H1 (cell line): ENCODE data around the gene NCK1. TPM values are rescaled to one million over a fixed set of nuclear protein-coding genes. Genes with fewer than 3 reads are reported as not detected.

ENCODE experiments used
- CTCF ChIA-PET: fragments of 300-600 bp; sonication (Branson Sonifier 250); formaldehyde crosslinking; loops from one replicate; lab custom pipeline; 2021; ENCODE audit not compliant: partially characterized antibody; lab: Charles Lee
- POLR2A ChIA-PET: fragments of 300-600 bp; sonication (Branson Sonifier 250); formaldehyde crosslinking; loops from one replicate; lab custom pipeline; 2021; ENCODE audit warnings: inconsistent platforms; ENCODE audit not compliant: partially characterized antibody; lab: Charles Lee
- DNase-seq, 2 experiments: peaks; one replicate each; pipeline versions ENCODE4 v3.0.0 to v3.0.0-alpha.2; 2010 to 2022; ENCODE audit warnings: low spot score in 2 of 2, low read depth in 1 of 2, mixed read lengths in 1 of 2
- FAIRE-seq: peaks from 2 replicates; lab custom pipeline; 2011; peaks lifted over from hg19 to GRCh38; lab: Jason Lieb, UNC
- H2AFZ ChIP-seq: 2 replicates; pipeline ENCODE4 v1.8.1; 2012; ENCODE audit warnings: low read length, inconsistent platforms
- H2AK5ac ChIP-seq: 2 replicates; pipeline ENCODE4 v1.6.1; 2013; ENCODE audit warnings: low read depth, low read length
- H2BK120ac ChIP-seq: replicated peaks from 2 replicates; pipeline ENCODE3; 2013; ENCODE audit warnings: low read depth, low read length, inconsistent platforms
- H2BK12ac ChIP-seq: 2 replicates; pipeline ENCODE4 v1.6.1; 2013; ENCODE audit warnings: low read depth, low read length
- H2BK15ac ChIP-seq: 2 replicates; pipeline ENCODE4 v1.6.1; 2013; ENCODE audit warnings: low read length
- H2BK20ac ChIP-seq: 2 replicates; pipeline ENCODE4 v1.6.1; 2013; ENCODE audit warnings: low read length
- H2BK5ac ChIP-seq: 2 replicates; pipeline ENCODE4 v1.6.1; 2013; ENCODE audit warnings: low read depth, low read length
- H3K14ac ChIP-seq: 2 replicates; pipeline ENCODE4 v1.6.1; 2013; ENCODE audit warnings: inconsistent platforms; ENCODE audit not compliant: insufficient read length
- H3K18ac ChIP-seq: 2 replicates; pipeline ENCODE4 v1.6.1; 2013; ENCODE audit warnings: low read length; ENCODE audit errors: extremely low read depth
- H3K23ac ChIP-seq: 2 replicates; pipeline ENCODE4 v1.6.1; 2013; ENCODE audit warnings: inconsistent platforms; ENCODE audit not compliant: insufficient read length
- H3K23me2 ChIP-seq: 2 replicates; pipeline ENCODE4 v1.6.1; 2013; ENCODE audit warnings: low read depth, low read length
- H3K27ac ChIP-seq: 2 replicates; pipeline ENCODE4 v1.6.1; 2011; ENCODE audit warnings: low read depth, low read length, inconsistent platforms
- H3K27me3 ChIP-seq, 4 experiments: replicated peaks in 1 of 4; 1 replicate in 1 of 4; 2 replicates in 3 of 4; pipeline versions ENCODE4 v1.6.1 to v1.8.1; 2011 to 2013; ENCODE audit warnings: low read length in 3 of 4, mild to moderate bottlenecking in 3 of 4, inconsistent platforms in 2 of 4, mixed read lengths in 2 of 4, moderate library complexity in 1 of 4; ENCODE audit not compliant: control insufficient read depth in 3 of 4, insufficient read depth in 3 of 4; ENCODE audit errors: extremely low read depth in 1 of 4
- H3K36me3 ChIP-seq, 4 experiments: 2 replicates each; pipeline versions ENCODE4 v1.6.1 to v1.8.1; 2011 to 2013; ENCODE audit warnings: mild to moderate bottlenecking in 4 of 4, low read length in 3 of 4, moderate library complexity in 2 of 4, control low read depth in 1 of 4, inconsistent platforms in 1 of 4; ENCODE audit not compliant: insufficient read depth in 4 of 4, control insufficient read depth in 2 of 4
- H3K4ac ChIP-seq: replicated peaks from 2 replicates; pipeline ENCODE3; 2013; ENCODE audit warnings: low read length, low read depth, mixed read lengths, inconsistent platforms; ENCODE audit not compliant: insufficient read length
- H3K4me1 ChIP-seq, 4 experiments: replicated peaks in 1 of 4; 1 replicate in 1 of 4; 2 replicates in 3 of 4; pipeline versions ENCODE4 v1.6.1 to v1.8.1; 2011 to 2013; ENCODE audit warnings: low read length in 3 of 4, inconsistent platforms in 2 of 4, mixed read lengths in 1 of 4; ENCODE audit not compliant: insufficient read depth in 4 of 4, control insufficient read depth in 3 of 4
- H3K4me2 ChIP-seq, 2 experiments: 2 replicates each; pipeline versions ENCODE4 v1.6.1 to v1.8.1; 2011 to 2013; ENCODE audit warnings: low read depth in 2 of 2, low read length in 2 of 2, control low read depth in 1 of 2, inconsistent platforms in 1 of 2, mild to moderate bottlenecking in 1 of 2; ENCODE audit not compliant: insufficient read depth in 1 of 2
- H3K4me3 ChIP-seq, 4 experiments: fragments of 200-600, 300-600 bp in 1 of 4; sonication (generic), shearing (Covaris generic), sonication (Bioruptor Twin) in 1 of 4; 2 replicates each; pipeline versions ENCODE4 v1.5.1 to v1.8.1; 2011 to 2016; ENCODE audit warnings: low read length in 4 of 4, low read depth in 3 of 4, control low read depth in 2 of 4, inconsistent platforms in 2 of 4, mild to moderate bottlenecking in 2 of 4, mixed read lengths in 1 of 4, moderate library complexity in 1 of 4; ENCODE audit not compliant: insufficient read depth in 2 of 4; ENCODE audit errors: extremely low read depth in 1 of 4
- H3K56ac ChIP-seq: replicated peaks from 2 replicates; pipeline ENCODE3; 2013; ENCODE audit warnings: low read depth, mild to moderate bottlenecking, mixed read lengths, low read length, inconsistent platforms; ENCODE audit not compliant: insufficient read length
- H3K79me1 ChIP-seq: 2 replicates; pipeline ENCODE4 v1.6.1; 2013; ENCODE audit warnings: low read depth, low read length, control low read depth
- H3K79me2 ChIP-seq, 2 experiments: 2 replicates each; pipeline versions ENCODE4 v1.6.1 to v1.8.1; 2012 to 2013; ENCODE audit warnings: low read length in 2 of 2, mild to moderate bottlenecking in 2 of 2, inconsistent platforms in 1 of 2; ENCODE audit not compliant: insufficient read depth in 2 of 2, control insufficient read depth in 1 of 2
- H3K9ac ChIP-seq, 4 experiments: replicated peaks in 1 of 4; 1 replicate in 1 of 4; 2 replicates in 3 of 4; pipeline versions ENCODE4 v1.6.1 to v1.8.1; 2011 to 2013; ENCODE audit warnings: low read depth in 3 of 4, low read length in 3 of 4, control low read depth in 2 of 4, mild to moderate bottlenecking in 2 of 4, moderate library complexity in 2 of 4, inconsistent platforms in 1 of 4; ENCODE audit errors: extremely low read depth in 1 of 4
- H3K9me3 ChIP-seq, 2 experiments: 2 replicates each; pipeline versions ENCODE4 v1.6.1 to v1.8.1; 2012 to 2013; ENCODE audit warnings: mild to moderate bottlenecking in 2 of 2, moderate library complexity in 2 of 2, control low read depth in 1 of 2, inconsistent platforms in 1 of 2, low read depth in 1 of 2, low read length in 1 of 2, mixed read lengths in 1 of 2; ENCODE audit not compliant: insufficient read depth in 2 of 2
- H4K20me1 ChIP-seq, 2 experiments: replicated peaks in 1 of 2; 2 replicates each; pipeline versions ENCODE3 to v1.8.1; 2011 to 2013; ENCODE audit warnings: inconsistent platforms in 2 of 2, low read length in 2 of 2, mild to moderate bottlenecking in 1 of 2; ENCODE audit not compliant: insufficient read depth in 2 of 2, control insufficient read depth in 1 of 2
- H4K5ac ChIP-seq: 2 replicates; pipeline ENCODE4 v1.6.1; 2013; ENCODE audit warnings: low read length, low read depth, mixed read lengths, inconsistent platforms; ENCODE audit not compliant: insufficient read length
- H4K8ac ChIP-seq: 2 replicates; pipeline ENCODE4 v1.8.0; 2013; ENCODE audit warnings: mild to moderate bottlenecking, moderate library complexity, low read length, inconsistent platforms; ENCODE audit not compliant: insufficient read depth; ENCODE audit errors: extremely low read depth
- H4K91ac ChIP-seq: replicated peaks from 2 replicates; pipeline ENCODE3; 2013; ENCODE audit warnings: low read length, mixed read lengths, inconsistent platforms; ENCODE audit not compliant: insufficient read length
- BCL11A ChIP-seq, 2 experiments: IDR thresholded peaks; one replicate each; pipeline ENCODE4 v1.6.1; 2011; ENCODE audit warnings: low read depth in 2 of 2, low read length in 2 of 2, mild to moderate bottlenecking in 2 of 2
- BRCA1 ChIP-seq: IDR thresholded peaks from 2 replicates; pipeline ENCODE4 v1.6.1; 2012; ENCODE audit warnings: low read depth, low read length, improper control_type of control experiment
- CREB1 ChIP-seq: IDR thresholded peaks from 2 replicates; pipeline ENCODE4 v1.6.1; 2012; ENCODE audit warnings: inconsistent platforms
- CTBP2 ChIP-seq: IDR thresholded peaks from 2 replicates; pipeline ENCODE4 v1.7.0; 2011; ENCODE audit warnings: borderline replicate concordance, mild to moderate bottlenecking, moderate library complexity, mixed read lengths, low read length; ENCODE audit not compliant: insufficient read depth, insufficient read length
- JUND ChIP-seq: IDR thresholded peaks from 2 replicates; pipeline ENCODE4 v1.6.1; 2011; ENCODE audit warnings: mild to moderate bottlenecking, improper control_type of control experiment, low read length
- PHF8 ChIP-seq: fragments of 200-600 bp; sonication (generic); conservative IDR thresholded peaks from 2 replicates; pipeline ENCODE4 v1.7.1; 2012; ENCODE audit warnings: low read depth, mild to moderate bottlenecking, inconsistent platforms, low read length, moderate library complexity
- RAD21 ChIP-seq, 2 experiments: IDR thresholded peaks in 1 of 2; conservative IDR thresholded peaks in 1 of 2; 2 replicates each; pipeline ENCODE4 v1.6.1; 2011; ENCODE audit warnings: low read depth in 2 of 2, low read length in 2 of 2, improper control_type of control experiment in 1 of 2, inconsistent platforms in 1 of 2, mild to moderate bottlenecking in 1 of 2, moderate library complexity in 1 of 2
- RFX5 ChIP-seq: IDR thresholded peaks from 2 replicates; pipeline ENCODE4 v1.6.1; 2011; ENCODE audit warnings: low read depth, low read length, improper control_type of control experiment, borderline replicate concordance
- YY1 ChIP-seq: IDR thresholded peaks from 2 replicates; pipeline ENCODE4 v1.6.1; 2011; ENCODE audit warnings: low read depth, mild to moderate bottlenecking, low read length
- WGBS, 2 experiments: shearing (Covaris generic) in 1 of 2; methylation state at CpG; one replicate each; pipeline versions ENCODE4 v1.1.6 to v1.1.7; 2013 to 2015; ENCODE audit warnings: low lambda C conversion rate in 2 of 2, mixed read lengths in 2 of 2, inconsistent platforms in 1 of 2, low coverage in 1 of 2, missing lambda C conversion rate in 1 of 2; ENCODE audit not compliant: insufficient replicate concordance in 2 of 2, insufficient coverage in 1 of 2, insufficient read length in 1 of 2; ENCODE audit errors: extremely low coverage in 1 of 2, missing lambda C conversion rate in 1 of 2; 5-methylcytosine and 5-hydroxymethylcytosine counted together
- polyA plus RNA-seq, 7 experiments: library from polyadenylated mRNA; depleted of rRNA in 3 of 7; stranded (reverse) in 5 of 7; unstranded in 2 of 7; fragments of >200 nt in 5 of 7; fragments of 200-250 nt in 2 of 7; gene quantifications; 1 replicate in 5 of 7; 2 replicates in 1 of 7; 4 replicates in 1 of 7; pipeline versions ENCODE4 v1.2.1 to v1.2.3, GENCODE V29; 2011 to 2013; ENCODE audit warnings: missing spikeins in 2 of 7, mixed read lengths in 2 of 7
- total RNA-seq: library from RNA; stranded (reverse); fragmentation: NEBNext Ultra II Directional; extraction: Animal tissue kit (Norgen Biotek cat#: 25700); gene quantifications from 2 replicates; pipeline ENCODE4 v1.2.1, GENCODE V29; 2021

Gene NCK1
- total and polyA plus RNA-seq, 2 of the 8 experiments (the other 6 are each of a cell fraction or from before 2014, with no cell fraction given): 10.0 to 28.5 TPM

GRCh38 chr3:136840252-136840651 lies 21.8 kb upstream of the NCK1 start:
- H2BK5ac ChIP-seq: no peak overlapping the region
- no peak overlapping the region for H4K8ac ChIP-seq
- no peak overlapping the region for H3K27ac ChIP-seq
- no peak overlapping the region for H2BK12ac ChIP-seq
- H3K9me3 ChIP-seq: no peaks in the 10 kb centered on the region
- H2BK20ac ChIP-seq: no peak overlapping the region
- H3K14ac ChIP-seq: no peak overlapping the region
- H2BK15ac ChIP-seq: no peak overlapping the region
- H3K4me3 ChIP-seq: no peak overlapping the region
- no peaks in the 10 kb centered on the region for H3K23me2 ChIP-seq
- no peak overlapping the region for H4K91ac ChIP-seq
- peaks cover 0 to 2% of the 10 kb centered on the region in 2 experiments for H4K20me1 ChIP-seq
- 0 out of 7 replicates have a peak, but pooled peaks cover 0 to 3% (median 0%) of the 10 kb centered on the region in 4 experiments for H3K4me1 ChIP-seq
- FAIRE-seq: no peak
- no peak overlapping the region for H3K9ac ChIP-seq
- no peak overlapping the region for H2AFZ ChIP-seq
- WGBS, 2 experiments: 82% methylated on average over 1 of the region's 2 CpGs; no CpG with 5 or more reads in 1 of the 2 experiments
- H2BK120ac ChIP-seq: no peak overlapping the region
- POLR2A ChIA-PET: interaction anchor here (1.3 to 3.3 kb wide), 2 partner anchors 11 to 21 kb away, joined by 4 to 14 read pairs; partner anchors contain the start of gene NCK1
- CTCF ChIA-PET: interaction anchor here (0.6 to 1.0 kb wide), 2 partner anchors 20 to 336 kb away, joined by 3 read pairs; no protein-coding TSS in a partner anchor
- H2AK5ac ChIP-seq: no peak overlapping the region
- no peak overlapping the region for H3K18ac ChIP-seq
- no peak overlapping the region for H3K23ac ChIP-seq
- H3K4me2 ChIP-seq: no peak overlapping the region
- H3K79me1 ChIP-seq: peaks cover 2% of the 10 kb centered on the region; the same call in 1 of the 2 replicates
- no peak for DNase-seq
- H3K79me2 ChIP-seq: 0 out of 4 replicates have a peak, but pooled peaks cover 0 to 8% of the 10 kb centered on the region in 2 experiments
- no peaks in the 10 kb centered on the region; a peak in 1 of 7 replicates for H3K27me3 ChIP-seq
- H4K5ac ChIP-seq: no peak overlapping the region
- H3K56ac ChIP-seq: no peak overlapping the region
- H3K36me3 ChIP-seq: peaks cover 0 to 11% (median 0%) of the 10 kb centered on the region in 4 experiments; a peak in 2 of 8 replicates
- no peak overlapping the region for H3K4ac ChIP-seq
- no peak for TF ChIP-seq BRCA1
- TF ChIP-seq BCL11A (IDR thresholded peaks at IDR 0.05; ENCODE audit: low read depth in 2 of 2, low read length in 2 of 2): no peak
- TF ChIP-seq CTBP2: no peak
- no peak for TF ChIP-seq RAD21 (IDR thresholded peaks at IDR 0.05 in 1 of 2, conservative IDR thresholded peaks at IDR 0.05 in 1 of 2; ENCODE audit: low read depth in 2 of 2, low read length in 2 of 2)
- TF ChIP-seq PHF8: no peak
- TF ChIP-seq CREB1: no peak
- TF ChIP-seq JUND: no peak
- TF ChIP-seq RFX5: no peak
- TF ChIP-seq YY1: no peak
